ENCODE data around the gene SLC29A2.

SLC29A2 gene

GRCh38 chr11:66340596-66341501 is 30.7 kb downstream of the SLC29A2 start:
- no peak for DNase-seq (ENCODE audit: low read depth in 1 of 2, low spot score in 1 of 2)
- no peak for TF ChIP-seq JUND (IDR thresholded peaks at IDR 0.05; ENCODE audit: low read depth)
- in situ Hi-C loops (cut with HindIII; ENCODE audit: low pct_unique_long_range_greater_than_20kb, low sequenced_read_pairs): no loop called here

GRCh38 chr11:66339686-66340483 is 31.7 kb downstream of the SLC29A2 start:
- no peak for TF ChIP-seq JUND (IDR thresholded peaks at IDR 0.05; ENCODE audit: low read depth)
- in situ Hi-C loops (cut with HindIII; ENCODE audit: low pct_unique_long_range_greater_than_20kb, low sequenced_read_pairs): no loop called here
- DNase-seq (ENCODE audit: low read depth in 1 of 2, low spot score in 1 of 2): no peak

- in situ Hi-C loops (cut with HindIII; ENCODE audit: low pct_unique_long_range_greater_than_20kb, low sequenced_read_pairs): no loop called here
- TF ChIP-seq JUND (IDR thresholded peaks at IDR 0.05; ENCODE audit: low read depth): no peak
- DNase-seq (ENCODE audit: low read depth in 1 of 2, low spot score in 1 of 2): no peak
Measured at GRCh38 chr11:66339162-66339675, 32.3 kb downstream of the SLC29A2 start.

GRCh38 chr11:66338276-66339161 is 33.0 kb downstream of the SLC29A2 start:
- no peak for TF ChIP-seq JUND (IDR thresholded peaks at IDR 0.05; ENCODE audit: low read depth)
- DNase-seq (ENCODE audit: low read depth in 1 of 2, low spot score in 1 of 2): no peak
- in situ Hi-C loops (cut with HindIII; ENCODE audit: low pct_unique_long_range_greater_than_20kb, low sequenced_read_pairs): no loop called here

GRCh38 chr11:66337103-66337899 is 34.3 kb downstream of the SLC29A2 start:
- DNase-seq (ENCODE audit: low read depth in 1 of 2, low spot score in 1 of 2): no peak
- in situ Hi-C loops (cut with HindIII; ENCODE audit: low pct_unique_long_range_greater_than_20kb, low sequenced_read_pairs): no loop called here
- TF ChIP-seq JUND (IDR thresholded peaks at IDR 0.05; ENCODE audit: low read depth): no peak

- DNase-seq (ENCODE audit: low read depth in 1 of 2, low spot score in 1 of 2): peak; percentile 69 to 94
- in situ Hi-C loops (cut with HindIII; ENCODE audit: low pct_unique_long_range_greater_than_20kb, low sequenced_read_pairs): no loop called here
- TF ChIP-seq JUND (IDR thresholded peaks at IDR 0.05; ENCODE audit: low read depth): no peak
Measured at GRCh38 chr11:66336234-66337102, 35.1 kb downstream of the SLC29A2 start, which contains the start of gene RIN1. TSS of gene RIN1 (minus strand) at chr11:66336434. CDS start at chr11:66336402, 32 bp downstream.

- peak in 1 of 2 experiments; percentile 79 for DNase-seq (ENCODE audit: low read depth in 1 of 2, low spot score in 1 of 2)
- in situ Hi-C loops (cut with HindIII; ENCODE audit: low pct_unique_long_range_greater_than_20kb, low sequenced_read_pairs): no loop called here
- TF ChIP-seq JUND (IDR thresholded peaks at IDR 0.05; ENCODE audit: low read depth): no peak
Measured at GRCh38 chr11:66335531-66336233, 35.9 kb downstream of the SLC29A2 start.

- DNase-seq (ENCODE audit: low read depth in 1 of 2, low spot score in 1 of 2): no peak
- TF ChIP-seq JUND (IDR thresholded peaks at IDR 0.05; ENCODE audit: low read depth): no peak
- in situ Hi-C loops (cut with HindIII; ENCODE audit: low pct_unique_long_range_greater_than_20kb, low sequenced_read_pairs): no loop called here
Measured at GRCh38 chr11:66334605-66335442, 36.7 kb downstream of the SLC29A2 start.

- TF ChIP-seq JUND (IDR thresholded peaks at IDR 0.05; ENCODE audit: low read depth): no peak
- DNase-seq (ENCODE audit: low read depth in 1 of 2, low spot score in 1 of 2): no peak
- in situ Hi-C loops (cut with HindIII; ENCODE audit: low pct_unique_long_range_greater_than_20kb, low sequenced_read_pairs): no loop called here
Measured at GRCh38 chr11:66333896-66334604, 37.5 kb downstream of the SLC29A2 start.
